Panc1 (cell line): ENCODE data around the gene UBA1. TPM values are rescaled to one million over a fixed set of nuclear protein-coding genes. Genes with fewer than 3 reads are reported as not detected.

ENCODE experiments used
- ATAC-seq: fragments of 200-7000 bp; cut with Tn5 transposase; 2 replicates; pipeline ENCODE4 v1.9.1; 2020; ENCODE audit warnings: mild to moderate bottlenecking, moderate library complexity
- BruUV-seq: library from RNA; stranded (reverse); fragments of 400-500 nt; replicated peaks from 2 replicates; lab custom pipeline; 2021; lab: Mats Ljungman, UMichigan
- CTCF ChIA-PET: fragments of 300-600 bp; sonication (Branson Sonifier 250); formaldehyde crosslinking; loops from one replicate; lab custom pipeline; 2022; ENCODE audit warnings: antibody characterized with exemption; lab: Charles Lee
- POLR2A ChIA-PET: fragments of 300-600 bp; sonication (Branson Sonifier 250); formaldehyde crosslinking; loops from one replicate; lab custom pipeline; 2022; ENCODE audit warnings: antibody characterized with exemption; lab: Charles Lee
- DNase-seq: peaks from one replicate; pipeline ENCODE4 v3.0.0-alpha.2; 2010; ENCODE audit warnings: low read depth, low spot score
- H3K27ac ChIP-seq: 2 replicates; pipeline ENCODE4 v1.5.1; 2011; ENCODE audit warnings: mild to moderate bottlenecking, low read length, inconsistent platforms
- H3K27me3 ChIP-seq: fragments of 200-500 bp; sonication (Bioruptor generic); 2 replicates; pipeline ENCODE4 v1.6.0; 2014; ENCODE audit warnings: low read length, inconsistent platforms; ENCODE audit not compliant: control insufficient read depth, insufficient read depth
- H3K36me3 ChIP-seq: fragments of 200-500 bp; sonication (Bioruptor generic); 2 replicates; pipeline ENCODE4 v1.5.1; 2014; ENCODE audit warnings: inconsistent platforms, mild to moderate bottlenecking, low read length, moderate library complexity; ENCODE audit not compliant: control insufficient read depth, insufficient read depth
- H3K4me1 ChIP-seq: 2 replicates; pipeline ENCODE4 v1.5.1; 2011; ENCODE audit warnings: inconsistent platforms, mild to moderate bottlenecking, low read length, moderate library complexity; ENCODE audit not compliant: control insufficient read depth, insufficient read depth
- H3K4me3 ChIP-seq, 2 experiments: 2 replicates each; pipeline ENCODE4 v1.5.1; 2011 to 2012; ENCODE audit warnings: low read depth in 2 of 2, low read length in 2 of 2, mild to moderate bottlenecking in 2 of 2, inconsistent platforms in 1 of 2, moderate library complexity in 1 of 2
- H3K9me3 ChIP-seq: fragments of 200-500 bp; sonication (Bioruptor generic); 2 replicates; pipeline ENCODE4 v1.5.1; 2014; ENCODE audit warnings: low read depth, mild to moderate bottlenecking, inconsistent platforms, low read length, moderate library complexity; ENCODE audit not compliant: control insufficient read depth, insufficient read depth
- POLR2AphosphoS5 ChIP-seq: IDR thresholded peaks from 2 replicates; pipeline ENCODE4 v1.6.1; 2012; ENCODE audit warnings: mild to moderate bottlenecking, low read depth, low read length, moderate library complexity
- SIN3A ChIP-seq: IDR thresholded peaks from 2 replicates; pipeline ENCODE4 v1.6.1; 2012; ENCODE audit warnings: low read depth, mild to moderate bottlenecking, low read length, moderate library complexity, borderline replicate concordance; ENCODE audit not compliant: insufficient read depth
- TCF7L2 ChIP-seq: IDR thresholded peaks from 2 replicates; pipeline ENCODE4 v1.6.1; 2011; ENCODE audit warnings: mild to moderate bottlenecking, low read depth, low read length, inconsistent platforms
- in situ Hi-C: cut with HindIII; loops from 2 replicates; pipeline ENCODE4 v1.10.0; 2016; ENCODE audit warnings: low sequenced_read_pairs, low pct_unique_long_range_greater_than_20kb
- intact Hi-C: fragments of 100-400 bp; cut with micrococcal nuclease; formaldehyde crosslinking; loops from one replicate; pipeline ENCODE4 v1.10.0; 2022; ENCODE audit not compliant: unreplicated experiment
- total RNA-seq: library from RNA; stranded (reverse); gene quantifications from one replicate; pipeline ENCODE4 v1.2.1, GENCODE V29; 2021; ENCODE audit not compliant: unreplicated experiment
- TF ChIP-seq, protein P1 (sequence below), 2 experiments: IDR thresholded peaks; 2 replicates each; pipeline ENCODE4 v1.6.1; 2011 to 2012; ENCODE audit warnings: low read depth in 2 of 2, control low read depth in 1 of 2, low read length in 1 of 2, mild to moderate bottlenecking in 1 of 2, moderate library complexity in 1 of 2; ENCODE audit not compliant: insufficient read depth in 1 of 2
- TF ChIP-seq, protein P2 (sequence below): fragments of 450-650 bp; IDR thresholded peaks from 2 replicates; pipeline ENCODE4 v1.5.1; 2017; ENCODE audit warnings: mild to moderate bottlenecking

Gene UBA1
- total RNA-seq, 1 experiment from 2014 or later, result 302 TPM

DNA sequence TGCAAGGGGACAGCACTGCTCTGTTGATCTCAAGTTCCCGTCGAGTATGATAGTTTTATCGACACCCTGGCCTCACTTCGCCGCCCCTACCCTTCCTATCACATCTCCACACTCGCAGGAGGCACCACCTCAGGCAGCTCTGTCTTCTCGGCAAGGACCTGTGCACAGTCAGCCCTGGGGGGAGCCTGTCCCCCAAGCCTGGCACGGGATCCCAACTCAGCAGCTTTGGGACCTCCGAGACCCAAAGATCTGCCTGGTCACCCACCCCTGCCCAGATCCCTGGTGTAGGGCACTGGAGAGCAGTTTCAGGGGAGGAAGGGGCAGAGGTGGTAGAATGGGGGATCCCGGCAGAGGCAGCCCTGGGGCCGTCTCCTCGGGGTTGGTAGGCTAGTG, 18.0 kb upstream of the UBA1 start:
- peaks cover 5% of the 10 kb centered on the region for H3K36me3 ChIP-seq
- ATAC-seq, result no peak
- H3K4me3 ChIP-seq, result no peak overlapping the region
- ChIA-PET POLR2A (no interaction called here), CTCF (no interaction called here)
- H3K4me1 ChIP-seq, result no peaks in the 10 kb centered on the region
- H3K27me3 ChIP-seq, result no peaks in the 10 kb centered on the region
- no peak overlapping the region for H3K27ac ChIP-seq
- H3K9me3 ChIP-seq, result no peaks in the 10 kb centered on the region
- intact Hi-C loops, result no loop called here
- no TSS peak for BruUV-seq
- in situ Hi-C loops, result no loop called here
- no peak for TF ChIP-seq SIN3A
- TF ChIP-seq, protein P1, sequence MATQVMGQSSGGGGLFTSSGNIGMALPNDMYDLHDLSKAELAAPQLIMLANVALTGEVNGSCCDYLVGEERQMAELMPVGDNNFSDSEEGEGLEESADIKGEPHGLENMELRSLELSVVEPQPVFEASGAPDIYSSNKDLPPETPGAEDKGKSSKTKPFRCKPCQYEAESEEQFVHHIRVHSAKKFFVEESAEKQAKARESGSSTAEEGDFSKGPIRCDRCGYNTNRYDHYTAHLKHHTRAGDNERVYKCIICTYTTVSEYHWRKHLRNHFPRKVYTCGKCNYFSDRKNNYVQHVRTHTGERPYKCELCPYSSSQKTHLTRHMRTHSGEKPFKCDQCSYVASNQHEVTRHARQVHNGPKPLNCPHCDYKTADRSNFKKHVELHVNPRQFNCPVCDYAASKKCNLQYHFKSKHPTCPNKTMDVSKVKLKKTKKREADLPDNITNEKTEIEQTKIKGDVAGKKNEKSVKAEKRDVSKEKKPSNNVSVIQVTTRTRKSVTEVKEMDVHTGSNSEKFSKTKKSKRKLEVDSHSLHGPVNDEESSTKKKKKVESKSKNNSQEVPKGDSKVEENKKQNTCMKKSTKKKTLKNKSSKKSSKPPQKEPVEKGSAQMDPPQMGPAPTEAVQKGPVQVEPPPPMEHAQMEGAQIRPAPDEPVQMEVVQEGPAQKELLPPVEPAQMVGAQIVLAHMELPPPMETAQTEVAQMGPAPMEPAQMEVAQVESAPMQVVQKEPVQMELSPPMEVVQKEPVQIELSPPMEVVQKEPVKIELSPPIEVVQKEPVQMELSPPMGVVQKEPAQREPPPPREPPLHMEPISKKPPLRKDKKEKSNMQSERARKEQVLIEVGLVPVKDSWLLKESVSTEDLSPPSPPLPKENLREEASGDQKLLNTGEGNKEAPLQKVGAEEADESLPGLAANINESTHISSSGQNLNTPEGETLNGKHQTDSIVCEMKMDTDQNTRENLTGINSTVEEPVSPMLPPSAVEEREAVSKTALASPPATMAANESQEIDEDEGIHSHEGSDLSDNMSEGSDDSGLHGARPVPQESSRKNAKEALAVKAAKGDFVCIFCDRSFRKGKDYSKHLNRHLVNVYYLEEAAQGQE (IDR thresholded peaks at IDR 0.05; ENCODE audit: insufficient read depth in 1 of 2, low read depth in 2 of 2, low read length in 1 of 2), result no peak
- no peak for TF ChIP-seq POLR2AphosphoS5
- TF ChIP-seq, protein P2, sequence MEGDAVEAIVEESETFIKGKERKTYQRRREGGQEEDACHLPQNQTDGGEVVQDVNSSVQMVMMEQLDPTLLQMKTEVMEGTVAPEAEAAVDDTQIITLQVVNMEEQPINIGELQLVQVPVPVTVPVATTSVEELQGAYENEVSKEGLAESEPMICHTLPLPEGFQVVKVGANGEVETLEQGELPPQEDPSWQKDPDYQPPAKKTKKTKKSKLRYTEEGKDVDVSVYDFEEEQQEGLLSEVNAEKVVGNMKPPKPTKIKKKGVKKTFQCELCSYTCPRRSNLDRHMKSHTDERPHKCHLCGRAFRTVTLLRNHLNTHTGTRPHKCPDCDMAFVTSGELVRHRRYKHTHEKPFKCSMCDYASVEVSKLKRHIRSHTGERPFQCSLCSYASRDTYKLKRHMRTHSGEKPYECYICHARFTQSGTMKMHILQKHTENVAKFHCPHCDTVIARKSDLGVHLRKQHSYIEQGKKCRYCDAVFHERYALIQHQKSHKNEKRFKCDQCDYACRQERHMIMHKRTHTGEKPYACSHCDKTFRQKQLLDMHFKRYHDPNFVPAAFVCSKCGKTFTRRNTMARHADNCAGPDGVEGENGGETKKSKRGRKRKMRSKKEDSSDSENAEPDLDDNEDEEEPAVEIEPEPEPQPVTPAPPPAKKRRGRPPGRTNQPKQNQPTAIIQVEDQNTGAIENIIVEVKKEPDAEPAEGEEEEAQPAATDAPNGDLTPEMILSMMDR, result no peak
- no peak for TF ChIP-seq TCF7L2
- DNase-seq, result no peak

DNA sequence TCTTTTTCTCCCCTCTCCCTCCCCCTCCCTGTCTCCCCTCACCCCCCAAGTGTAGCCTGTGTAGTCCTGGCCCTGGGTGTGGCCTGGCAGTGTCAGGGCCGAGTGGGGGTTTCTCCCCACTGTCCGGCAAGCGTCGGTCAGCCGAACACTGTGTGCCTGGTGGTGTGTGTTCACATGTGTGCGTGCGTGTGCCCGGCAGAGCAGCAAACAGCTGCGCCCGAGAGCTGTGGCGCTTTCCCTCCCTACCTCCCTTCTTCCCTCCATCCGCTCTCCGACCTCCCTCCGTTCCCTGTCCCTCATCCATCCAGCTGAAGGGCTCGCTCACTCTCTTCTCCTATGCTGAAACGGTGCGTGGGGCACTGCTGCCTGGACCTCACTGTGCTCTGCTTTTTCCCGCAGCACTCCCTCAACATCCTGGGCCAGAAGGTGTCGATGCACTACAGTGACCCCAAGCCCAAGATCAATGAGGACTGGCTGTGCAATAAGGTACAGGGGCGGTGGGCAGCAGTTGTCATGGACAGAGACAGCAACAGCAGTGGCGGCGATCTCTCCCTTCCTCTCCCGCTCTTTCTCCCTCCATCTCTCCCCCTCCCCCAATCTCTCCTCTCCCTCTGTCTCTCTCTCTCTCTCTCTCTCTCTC, 17.4 kb upstream of the UBA1 start:
- Histone ChIP-seq H3K27ac (no peak overlapping the region), H3K4me3 (no peak overlapping the region), H3K4me1 (no peaks in the 10 kb centered on the region), H3K9me3 (no peaks in the 10 kb centered on the region), H3K27me3 (no peaks in the 10 kb centered on the region), H3K36me3 (peaks cover 5% of the 10 kb centered on the region)
- BruUV-seq, result no TSS peak
- ATAC-seq (no peak), DNase-seq (no peak)
- no peak for TF ChIP-seq POLR2AphosphoS5
- TF ChIP-seq, protein P1 (IDR thresholded peaks at IDR 0.05; ENCODE audit: insufficient read depth in 1 of 2, low read depth in 2 of 2, low read length in 1 of 2), result no peak
- in situ Hi-C loops (no loop called here), intact Hi-C loops (no loop called here)
- ChIA-PET CTCF (no interaction called here), POLR2A (no interaction called here)
